Measurements from ENCODE around the gene LONRF2.

- no peak for TF ChIP-seq CTCF (IDR thresholded peaks at IDR 0.05; ENCODE audit: low read depth, low read length)
- no peak for TF ChIP-seq EZH2phosphoT487 (IDR thresholded peaks at IDR 0.05; ENCODE audit: low read depth)
Observed at GRCh38 chr2:100257939-100258338, 64.4 kb downstream of the LONRF2 start.

Measured in OCI-LY3 (cell line).